Fibroblast of lung (primary cell): ENCODE results near the gene PIP4K2A. TPM values are rescaled to one million over a fixed set of nuclear protein-coding genes. Genes with fewer than 3 reads are reported as not detected.
A peak's percentile ranks its signal among the peaks of the same experiment; 100 is the strongest.

Source experiments
- DNase-seq, 2 donors: peaks; one replicate each; pipeline versions ENCODE4 v3.0.0 to v3.0.0-alpha.2; 2010; ENCODE audit warnings: low read depth in 2 of 2
- H2AFZ ChIP-seq: 2 replicates; pipeline ENCODE4 v1.5.1; 2012; ENCODE audit warnings: low read length, control low read depth, inconsistent platforms
- H3K27ac ChIP-seq: 2 replicates; pipeline ENCODE4 v1.5.1; 2011; ENCODE audit warnings: low read length, control low read depth; ENCODE audit not compliant: insufficient read depth
- H3K27me3 ChIP-seq: 2 replicates; pipeline ENCODE4 v1.5.1; 2011; ENCODE audit warnings: mild to moderate bottlenecking, low read length; ENCODE audit not compliant: control insufficient read depth, insufficient read depth
- H3K36me3 ChIP-seq: 2 replicates; pipeline ENCODE4 v1.5.1; 2011; ENCODE audit warnings: low read length; ENCODE audit not compliant: control insufficient read depth, insufficient read depth
- H3K4me1 ChIP-seq: 2 replicates; pipeline ENCODE4 v1.5.1; 2011; ENCODE audit warnings: low read length; ENCODE audit not compliant: control insufficient read depth, insufficient read depth; ENCODE audit errors: extremely low read depth
- H3K4me2 ChIP-seq: 2 replicates; pipeline ENCODE4 v1.5.1; 2011; ENCODE audit warnings: low read length, control low read depth; ENCODE audit not compliant: insufficient read depth; ENCODE audit errors: extremely low read depth
- H3K4me3 ChIP-seq, 4 experiments: fragments of 200-600 bp in 1 of 4; sonication (generic) in 1 of 4; replicated peaks in 1 of 4; 2 replicates each; pipeline ENCODE4 v1.5.1; 2011 to 2016; ENCODE audit warnings: low read length in 4 of 4, low read depth in 3 of 4, mild to moderate bottlenecking in 3 of 4, control low read depth in 2 of 4, inconsistent platforms in 1 of 4, mixed read lengths in 1 of 4; ENCODE audit not compliant: insufficient read depth in 1 of 4; ENCODE audit errors: control extremely low read depth in 1 of 4
- H3K79me2 ChIP-seq: 2 replicates; pipeline ENCODE4 v1.5.1; 2012; ENCODE audit warnings: mild to moderate bottlenecking, low read length, inconsistent platforms; ENCODE audit not compliant: control insufficient read depth, insufficient read depth
- H3K9ac ChIP-seq: 2 replicates; pipeline ENCODE4 v1.5.1; 2011; ENCODE audit warnings: mild to moderate bottlenecking, low read length, control low read depth; ENCODE audit not compliant: insufficient read depth
- H3K9me3 ChIP-seq: 2 replicates; pipeline ENCODE4 v1.5.1; 2012; ENCODE audit warnings: low read depth, low read length; ENCODE audit not compliant: control insufficient read depth, insufficient read depth
- H4K20me1 ChIP-seq: 2 replicates; pipeline ENCODE4 v1.5.1; 2011; ENCODE audit warnings: low read length; ENCODE audit not compliant: control insufficient read depth, insufficient read depth; ENCODE audit errors: extremely low read depth
- CTCF ChIP-seq, 2 donors: IDR thresholded peaks in 1 of 2; conservative IDR thresholded peaks in 1 of 2; 1 replicate in 1 of 2; 2 replicates in 1 of 2; pipeline ENCODE4 v1.5.1; 2011 to 2012; ENCODE audit warnings: low read length in 2 of 2, control low read depth in 1 of 2, inconsistent platforms in 1 of 2, low read depth in 1 of 2, mild to moderate bottlenecking in 1 of 2
- EZH2 ChIP-seq: IDR thresholded peaks from 2 replicates; pipeline ENCODE4 v1.5.1; 2012; ENCODE audit warnings: low read length, control low read depth, mild to moderate bottlenecking; ENCODE audit errors: missing control alignments
- polyA plus RNA-seq, 2 donors: library from polyadenylated mRNA; depleted of rRNA in 1 of 2; stranded (reverse) in 1 of 2; unstranded in 1 of 2; fragments of >200 nt; gene quantifications; 2 replicates each; pipeline ENCODE4 v1.2.1, GENCODE V29; 2011 to 2012; ENCODE audit warnings: missing spikeins in 1 of 2
- total RNA-seq: library from RNA; depleted of rRNA; stranded (reverse); fragments of >200 nt; gene quantifications from 2 replicates; pipeline ENCODE4 v1.2.1, GENCODE V29; 2014

PIP4K2A gene
- total and polyA plus RNA-seq, 2 donors (not counting 1 experiment from before 2014, with no cell fraction given) = 28.5 to 40.0 TPM

- Histone ChIP-seq H3K79me2 (peaks cover 20% of the 10 kb centered on the region), H2AFZ (no peak overlapping the region), H4K20me1 (no peaks in the 10 kb centered on the region), H3K9me3 (no peaks in the 10 kb centered on the region), H3K9ac (no peak overlapping the region), H3K36me3 (no peaks in the 10 kb centered on the region), H3K27ac (no peak overlapping the region), H3K4me3 (no peak overlapping the region), H3K4me1 (peaks cover 20% of the 10 kb centered on the region), H3K4me2 (no peak overlapping the region), H3K27me3 (no peaks in the 10 kb centered on the region)
- peak in 1 of 2 donors; percentile 30 for DNase-seq
- TF ChIP-seq CTCF (conservative IDR thresholded peaks at IDR 0.05 in 1 of 2, IDR thresholded peaks at IDR 0.05 in 1 of 2; ENCODE audit: low read depth in 1 of 2, low read length in 2 of 2) = no peak
- no peak for TF ChIP-seq EZH2
Observed at GRCh38 chr10:22629126-22629525, 85.3 kb downstream of the PIP4K2A start.

- TF ChIP-seq CTCF (conservative IDR thresholded peaks at IDR 0.05 in 1 of 2, IDR thresholded peaks at IDR 0.05 in 1 of 2; ENCODE audit: low read depth in 1 of 2, low read length in 2 of 2) (no peak), EZH2 (no peak)
- H3K27me3 ChIP-seq = no peaks in the 10 kb centered on the region
- H3K9ac ChIP-seq = no peak overlapping the region
- no peak for DNase-seq
- no peak overlapping the region for H3K4me2 ChIP-seq
- peaks cover 27% of the 10 kb centered on the region for H3K4me1 ChIP-seq
- no peaks in the 10 kb centered on the region for H4K20me1 ChIP-seq
- no peak overlapping the region for H3K27ac ChIP-seq
- no peak overlapping the region for H2AFZ ChIP-seq
- H3K9me3 ChIP-seq = no peaks in the 10 kb centered on the region
- H3K36me3 ChIP-seq = no peaks in the 10 kb centered on the region
- peaks cover 23% of the 10 kb centered on the region for H3K79me2 ChIP-seq
- H3K4me3 ChIP-seq = no peak overlapping the region
Observed at GRCh38 chr10:22628309-22628708, 86.1 kb downstream of the PIP4K2A start.

GRCh38 chr10:22626784-22627183 lies 87.6 kb downstream of the PIP4K2A start:
- H3K9ac ChIP-seq = no peak overlapping the region
- no peaks in the 10 kb centered on the region for H4K20me1 ChIP-seq
- TF ChIP-seq CTCF (conservative IDR thresholded peaks at IDR 0.05 in 1 of 2, IDR thresholded peaks at IDR 0.05 in 1 of 2; ENCODE audit: low read depth in 1 of 2, low read length in 2 of 2) (no peak), EZH2 (no peak)
- H3K27me3 ChIP-seq = no peaks in the 10 kb centered on the region
- no peaks in the 10 kb centered on the region for H3K36me3 ChIP-seq
- H3K4me3 ChIP-seq = no peak overlapping the region
- no peak overlapping the region for H2AFZ ChIP-seq
- DNase-seq = peak in 1 of 2 donors; percentile 25
- no peak overlapping the region for H3K4me2 ChIP-seq
- H3K27ac ChIP-seq = no peak overlapping the region
- no peaks in the 10 kb centered on the region for H3K9me3 ChIP-seq
- H3K79me2 ChIP-seq = peaks cover 32% of the 10 kb centered on the region
- H3K4me1 ChIP-seq = peaks cover 28% of the 10 kb centered on the region
